GM13977 (cell line): ENCODE measurements around the gene RGL4.

ENCODE experiments used
- DNase-seq: peaks from one replicate; pipeline ENCODE4 v3.0.0; 2012; ENCODE audit warnings: low spot score
- CTCF ChIP-seq: IDR thresholded peaks from 2 replicates; pipeline ENCODE4 v1.5.1; 2012; ENCODE audit warnings: mild to moderate bottlenecking, control low read depth; ENCODE audit not compliant: insufficient read depth; ENCODE audit errors: extremely low read depth, missing control alignments
- in situ Hi-C: fragments of 300-500 bp; cut with MboI; formaldehyde crosslinking; loops from one replicate; pipeline ENCODE4 v1.12.0; 2022; ENCODE audit warnings: low sequenced_read_pairs, low pct_unique_long_range_greater_than_20kb, mixed read lengths, inconsistent platforms; ENCODE audit not compliant: unreplicated experiment

RGL4 gene

GRCh38 chr22:23688121-23688520, 2.7 kb upstream of the RGL4 start:
- TF ChIP-seq CTCF: no peak
- in situ Hi-C loops: no loop called here
- no peak for DNase-seq

GRCh38 chr22:23688571-23688970, 2.2 kb upstream of the RGL4 start:
- in situ Hi-C loops: no loop called here
- no peak for TF ChIP-seq CTCF
- DNase-seq: no peak

- in situ Hi-C loops: no loop called here
- no peak for TF ChIP-seq CTCF
- DNase-seq: no peak
Measured at GRCh38 chr22:23689414-23689813, 1.4 kb upstream of the RGL4 start.

GRCh38 chr22:23691748-23692423, 1.1 kb downstream of the RGL4 start:
- no peak for TF ChIP-seq CTCF
- in situ Hi-C loops: loop anchor here (10.0 kb wide), 1 partner anchor 163 kb away; the partner anchor contains the start of gene SLC2A11
- DNase-seq: no peak

GRCh38 chr22:23692598-23693291, 1.9 kb downstream of the RGL4 start:
- no peak for DNase-seq
- no peak for TF ChIP-seq CTCF
- in situ Hi-C loops: loop anchor here (10.0 kb wide), 1 partner anchor 162 kb away; the partner anchor contains the start of gene SLC2A11

GRCh38 chr22:23693979-23694680, 3.3 kb downstream of the RGL4 start:
- TF ChIP-seq CTCF: no peak
- in situ Hi-C loops: loop anchor here (10.0 kb wide), 1 partner anchor 161 kb away; the partner anchor contains the start of gene SLC2A11
- no peak for DNase-seq
